Epidermal melanocyte (primary cell): ENCODE results near the gene VEZF1.
"Not testable (repeated sequence)": the region's sequence is repeated elsewhere in the genome, so short reads cannot be mapped to it uniquely, and the experiment has no call there.

Experiments used
- DNase-seq: peaks from one replicate; pipeline ENCODE4 v3.0.0; 2011; ENCODE audit warnings: low spot score; ENCODE audit not compliant: insufficient read length

VEZF1 gene

GRCh38 chr17:57975044-57975443 is 13.0 kb downstream of the VEZF1 start:
- no peak for DNase-seq

DNA sequence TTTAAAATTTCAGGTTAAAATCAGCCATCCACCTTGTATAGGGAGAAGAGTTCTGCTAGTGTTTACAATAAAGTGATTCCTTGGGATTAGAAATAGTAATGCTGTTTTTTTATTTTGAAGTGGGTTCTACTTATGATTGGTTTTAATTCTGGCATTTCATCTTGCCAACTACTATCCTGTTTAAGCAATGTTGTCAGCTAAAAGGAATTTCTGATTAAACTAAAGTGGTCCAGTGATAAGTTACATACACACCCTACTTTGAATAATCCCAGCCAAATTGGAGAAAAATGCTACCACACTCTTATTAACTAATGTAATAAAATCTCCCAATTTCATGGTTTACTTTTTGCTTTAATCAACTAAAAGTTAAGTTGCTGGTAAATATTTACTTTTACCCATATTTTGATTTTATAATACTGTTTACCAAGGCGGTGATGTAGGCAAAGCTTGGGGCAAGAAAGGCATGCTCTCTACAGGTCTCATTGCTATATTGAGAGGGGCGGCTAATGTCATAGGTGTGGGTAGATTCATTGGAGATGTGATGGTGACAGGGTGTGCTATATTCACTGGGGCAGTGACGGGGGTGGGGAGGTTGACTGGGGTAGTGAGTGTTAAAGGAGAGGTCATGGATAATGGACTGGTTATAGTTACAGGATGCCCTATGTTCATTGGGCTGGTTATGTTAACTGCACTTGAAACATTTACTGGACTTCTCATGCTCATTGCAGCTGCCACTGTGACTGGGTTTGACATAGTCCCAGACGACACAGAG is 13.8 kb downstream of the VEZF1 start:
- DNase-seq, result not testable (repeated sequence)

DNA sequence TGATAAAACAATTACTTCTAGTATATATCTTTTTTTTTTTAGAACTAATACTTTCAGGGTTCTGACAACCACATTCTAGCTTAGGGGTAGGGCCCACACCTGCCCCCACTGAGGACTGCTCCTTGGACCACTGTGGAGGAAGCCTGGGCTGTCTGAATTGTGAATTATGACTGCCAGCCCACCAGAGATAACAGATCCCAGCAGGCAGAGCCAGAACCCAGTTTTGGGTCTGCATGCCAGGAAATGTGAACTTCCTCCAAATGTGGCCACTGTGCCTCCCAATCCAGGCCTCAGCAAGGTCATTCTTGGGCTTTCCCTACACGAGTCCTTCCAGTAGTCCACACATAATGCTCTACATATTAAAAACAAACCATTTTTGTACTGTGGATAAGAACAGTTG is 15.9 kb downstream of the VEZF1 start:
- no peak for DNase-seq

- DNase-seq, result no peak
Measured at GRCh38 chr17:57971572-57971971, 16.5 kb downstream of the VEZF1 start.

DNA sequence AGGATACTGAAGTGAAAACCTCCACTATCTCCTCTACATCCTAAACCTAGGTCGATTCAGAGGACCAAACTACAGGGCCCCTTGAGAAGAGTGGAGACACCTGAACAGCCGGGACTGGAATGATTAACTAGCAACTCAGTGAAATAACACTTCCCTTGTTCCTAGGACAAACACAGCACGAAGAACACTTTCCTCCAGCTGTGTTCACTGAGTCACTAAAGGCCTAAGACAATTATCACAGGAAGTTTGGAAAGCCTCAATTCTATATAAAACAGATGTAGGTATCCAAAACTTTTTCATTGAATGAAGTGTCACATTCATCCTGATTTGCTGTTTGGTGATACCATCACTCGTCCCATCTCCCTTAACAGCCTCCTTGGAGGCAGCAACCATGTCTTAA is 17.3 kb downstream of the VEZF1 start:
- DNase-seq, result no peak

GRCh38 chr17:57968456-57968855 is 19.6 kb downstream of the VEZF1 start:
- DNase-seq, result no peak

GRCh38 chr17:57966875-57967274 is 21.2 kb downstream of the VEZF1 start:
- no peak for DNase-seq

- no peak for DNase-seq
Measured at GRCh38 chr17:57966246-57966645, 21.8 kb downstream of the VEZF1 start.

DNA sequence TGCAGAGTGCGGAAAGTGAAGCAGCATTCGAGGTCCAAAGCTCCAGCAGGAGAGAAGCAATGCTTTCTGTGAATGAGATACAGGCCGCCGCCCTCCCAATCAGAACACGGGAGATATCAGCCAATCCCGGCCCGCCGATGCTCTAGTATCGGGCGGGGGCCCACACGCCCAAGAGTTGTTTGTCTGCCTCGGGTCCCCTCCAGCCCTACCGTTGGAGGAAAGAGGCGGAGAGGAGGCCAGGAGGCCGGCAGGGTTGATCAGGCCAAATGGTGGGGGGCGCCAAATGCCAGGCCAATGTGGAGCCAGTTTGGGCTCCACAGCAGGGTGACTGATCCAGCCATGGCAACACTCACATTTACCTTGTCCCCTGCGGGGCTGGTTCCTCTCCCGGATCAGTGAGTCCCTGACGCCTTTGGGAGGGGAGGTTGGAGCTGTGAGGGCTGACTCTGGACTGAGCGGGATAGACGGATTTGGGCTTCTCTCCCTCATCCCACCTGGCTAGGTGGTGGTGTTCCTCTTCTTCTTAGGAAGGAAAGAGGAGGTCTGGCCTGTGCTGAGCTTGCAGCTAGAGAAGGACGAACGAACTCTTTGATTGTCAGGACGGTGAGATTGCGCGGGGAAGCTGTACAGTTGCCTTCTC is 22.4 kb downstream of the VEZF1 start:
- no peak for DNase-seq

DNA sequence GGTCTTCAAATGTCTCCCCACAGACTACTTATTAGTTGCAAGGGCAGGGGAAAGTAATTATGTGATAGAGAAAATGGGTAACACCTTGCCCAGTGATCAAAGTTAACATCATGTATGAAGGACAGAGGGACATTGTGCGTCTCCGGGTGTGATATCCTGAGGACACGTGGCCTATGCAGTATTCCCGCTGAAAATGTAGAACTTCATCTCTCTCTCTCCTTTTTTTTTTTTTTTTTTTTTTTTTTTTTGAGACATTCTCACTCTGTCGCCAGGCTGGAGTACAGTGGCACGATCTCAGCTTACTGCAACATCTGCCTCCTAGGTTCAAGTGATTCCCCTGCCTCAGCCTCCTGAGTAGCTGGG is 24.9 kb downstream of the VEZF1 start:
- DNase-seq, result no peak

DNA sequence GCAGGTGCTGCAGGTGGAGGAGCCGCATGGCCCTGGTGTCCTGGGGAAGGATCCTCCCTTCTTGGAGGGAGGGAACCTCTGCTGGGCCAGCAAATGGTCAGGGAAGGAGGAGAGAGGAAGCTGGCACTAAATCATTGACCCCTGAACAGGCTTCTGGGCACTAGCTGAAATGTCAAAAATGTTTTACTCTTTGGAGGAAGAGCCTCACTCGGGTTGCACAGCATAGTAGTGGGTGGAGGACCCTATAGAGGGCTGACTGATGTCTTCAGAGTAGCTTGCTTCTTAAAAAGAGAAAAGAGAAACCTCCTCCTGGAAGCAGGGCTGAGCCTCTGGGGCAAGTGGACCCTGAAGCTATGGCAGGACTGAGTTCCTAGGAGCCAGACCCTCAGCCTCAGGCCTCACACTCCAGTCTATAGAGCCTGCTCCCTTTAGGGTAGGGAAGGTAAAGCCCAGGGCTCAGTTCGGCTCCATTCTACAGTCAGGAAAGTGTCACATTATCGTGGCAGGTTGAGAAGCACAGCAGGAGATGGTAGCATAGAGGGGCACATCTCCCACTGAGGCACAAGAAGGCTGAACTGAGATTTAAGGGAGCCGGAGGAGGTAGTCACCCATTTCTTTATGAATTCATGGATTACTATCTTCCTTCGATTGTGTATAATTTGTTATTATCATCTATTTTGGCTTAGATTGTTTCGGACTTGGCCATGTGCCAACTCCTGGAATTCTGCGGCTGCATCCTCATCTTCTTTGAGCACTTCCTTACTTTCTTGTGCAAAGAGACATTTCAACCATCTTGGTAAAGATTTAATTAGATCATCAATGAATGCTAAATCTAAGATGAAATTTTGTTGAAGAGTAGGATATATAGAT is 25.5 kb downstream of the VEZF1 start:
- DNase-seq, result no peak

DNA sequence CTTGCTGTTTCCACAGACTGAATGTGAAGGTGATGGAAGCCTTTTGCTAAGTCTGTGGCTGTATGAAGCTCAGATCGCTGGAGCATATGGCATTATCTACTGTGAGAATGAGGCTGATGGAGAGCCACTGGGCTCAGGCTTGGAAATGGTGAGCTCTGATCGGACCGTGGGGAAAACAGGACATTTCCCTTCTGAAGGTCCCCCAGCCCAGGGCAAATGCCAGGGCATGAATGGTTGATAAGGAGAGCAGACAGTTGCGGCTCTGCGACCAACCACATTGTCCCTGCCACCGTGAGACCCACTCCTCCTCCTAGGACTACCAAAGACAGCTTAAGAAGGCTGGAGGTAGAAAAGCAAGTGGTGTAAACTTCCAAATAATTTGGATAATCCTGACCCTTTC is 28.1 kb downstream of the VEZF1 start:
- no peak for DNase-seq

DNA sequence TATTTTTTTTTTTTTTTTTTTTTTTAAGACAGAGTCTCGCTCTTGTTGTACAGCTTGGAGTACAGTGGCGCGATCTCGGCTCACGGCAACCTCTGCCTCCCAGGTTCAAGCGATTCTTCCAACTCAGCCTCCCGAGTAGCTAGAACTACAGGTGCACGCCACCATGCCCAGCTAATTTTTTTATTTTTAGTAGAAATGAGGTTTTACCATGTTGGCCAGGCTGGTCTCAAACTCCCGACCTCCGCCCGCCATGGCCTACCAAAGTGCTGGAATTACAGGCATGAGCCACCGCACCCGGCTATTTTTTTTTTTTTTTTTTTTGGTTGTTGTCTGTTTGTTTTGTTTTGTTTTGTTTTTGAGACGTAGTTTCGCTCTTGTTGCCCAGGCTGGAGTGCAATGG is 29.7 kb downstream of the VEZF1 start:
- DNase-seq, result not testable (repeated sequence)

- DNase-seq, result no peak
Measured at GRCh38 chr17:57957886-57958285, 30.2 kb downstream of the VEZF1 start.

DNA sequence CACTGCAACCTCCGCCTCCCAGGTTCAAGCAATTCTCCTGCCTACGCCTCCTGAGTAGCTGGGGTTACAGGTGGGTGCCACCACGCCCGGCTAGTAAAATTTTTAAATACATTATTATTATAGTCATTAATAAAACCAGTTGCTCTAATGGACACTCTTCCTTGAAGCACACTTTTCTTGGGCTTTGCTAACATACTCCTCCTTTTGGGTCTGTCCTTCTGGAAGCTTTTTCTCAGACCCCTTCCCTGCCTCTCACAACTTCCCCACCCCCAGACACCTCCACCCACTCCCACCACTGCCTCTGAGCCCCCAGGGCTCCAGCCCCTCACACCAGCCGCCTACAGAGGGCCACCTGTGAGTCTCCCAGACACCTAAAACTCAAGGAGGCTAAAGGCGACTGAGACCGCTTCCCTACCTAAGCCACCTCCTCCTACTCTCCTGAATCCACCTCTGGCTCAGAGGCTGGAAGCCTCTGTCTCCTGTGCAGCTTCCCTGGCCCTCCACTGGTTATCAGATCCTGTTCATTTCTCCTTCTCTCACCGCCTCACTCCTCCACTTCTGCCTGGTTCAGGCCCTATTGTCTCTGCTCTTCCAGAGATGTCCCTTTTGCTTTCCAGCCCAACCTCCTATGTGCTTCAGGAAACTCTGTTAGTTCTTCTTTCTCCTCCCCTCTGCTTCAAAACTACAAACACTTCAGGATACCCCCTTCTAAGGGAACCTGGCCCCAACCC is 30.8 kb downstream of the VEZF1 start:
- no peak for DNase-seq

DNA sequence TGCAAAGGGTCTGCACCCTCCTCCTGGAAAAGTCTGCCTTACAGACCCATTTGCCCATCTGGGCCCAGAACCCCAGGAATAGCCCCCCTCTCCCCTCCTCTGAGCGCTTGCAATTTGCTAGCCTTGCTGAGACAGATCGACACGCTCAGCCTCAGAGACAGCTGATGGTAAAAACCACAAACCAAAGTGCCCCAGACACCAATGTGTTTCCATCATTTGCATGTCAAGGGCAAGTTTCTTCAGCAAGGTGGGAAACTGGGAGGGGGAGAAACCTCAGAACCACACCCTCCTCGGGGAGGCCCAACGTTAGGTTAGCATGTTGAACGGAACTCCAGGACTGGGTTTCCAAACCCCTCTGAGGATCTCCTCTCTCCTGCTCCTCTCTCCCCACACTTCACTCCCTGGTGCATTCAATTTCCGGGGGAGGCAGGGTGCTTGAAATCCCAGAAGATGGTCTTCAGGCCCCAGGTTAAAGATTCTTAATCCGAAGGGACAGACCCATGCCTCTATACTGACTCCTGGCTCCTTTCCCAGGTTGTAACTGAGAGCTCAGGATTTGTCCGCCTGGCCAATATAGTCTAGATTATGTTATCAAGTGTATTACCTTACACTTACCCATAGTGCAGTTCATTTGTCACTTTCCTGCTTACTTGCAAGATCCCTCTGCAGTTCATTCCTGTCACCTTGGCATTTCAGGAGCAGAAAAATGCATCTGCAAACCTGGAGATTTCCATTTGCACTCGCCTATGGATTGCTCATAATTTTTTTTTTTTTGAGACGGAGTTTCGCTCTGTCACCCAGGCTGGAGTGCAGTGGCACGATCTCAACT is 31.5 kb downstream of the VEZF1 start:
- no peak for DNase-seq

- DNase-seq, result no peak
Measured at GRCh38 chr17:57955183-57955931, 32.7 kb downstream of the VEZF1 start, which contains the start of gene CUEDC1. Gene CUEDC1 (minus strand): TSS chr17:57955412. CDS start chr17:57885564, 69,848 bp downstream.

DNA sequence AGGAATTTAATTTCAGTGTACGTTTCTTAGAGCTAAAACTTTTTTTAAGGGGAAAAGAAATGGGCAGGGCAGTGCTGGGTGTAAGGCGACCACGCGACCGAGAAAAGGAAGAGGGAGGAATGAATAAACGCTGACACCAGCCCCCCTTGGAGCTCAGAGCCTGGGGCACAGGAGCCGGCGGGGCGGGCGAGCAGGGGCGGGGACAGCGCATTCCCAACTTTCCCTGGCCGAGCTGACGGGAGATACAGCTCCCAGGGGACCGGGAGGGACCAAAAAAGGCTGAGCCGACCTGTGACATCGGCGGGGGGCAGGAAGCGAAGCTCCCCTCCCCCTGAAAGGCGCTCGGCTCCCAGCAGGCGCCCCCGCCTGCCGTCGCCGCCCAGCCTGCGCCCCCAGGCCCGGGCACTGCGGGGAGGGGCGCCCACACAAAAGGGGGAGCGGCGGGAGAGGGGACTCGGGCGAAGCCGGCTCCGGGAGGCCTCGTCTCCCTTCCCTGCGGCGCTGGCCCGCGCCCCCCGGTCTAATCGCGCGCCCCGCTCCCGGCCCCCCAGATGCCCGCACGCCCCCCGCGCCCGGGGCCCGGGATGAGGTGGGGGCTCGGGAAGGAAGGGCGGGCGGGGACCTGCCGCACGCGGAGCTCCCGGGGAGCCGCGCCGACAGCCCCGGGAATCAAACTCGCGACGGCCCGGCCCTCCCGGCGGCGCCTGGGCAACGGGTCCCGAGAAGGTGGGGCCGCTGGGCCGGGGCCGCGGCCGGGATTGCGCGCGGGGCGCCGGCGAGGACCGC is 33.5 kb downstream of the VEZF1 start:
- peak; percentile 70 for DNase-seq
